Body of pancreas (tissue), 4 donors: ENCODE results near the gene PCNT.

Experiments used
- POLR2A ChIP-seq, 3 donors: fragments of 450-650 bp; IDR thresholded peaks; one replicate each; pipeline ENCODE4 v1.6.1; 2016; ENCODE audit warnings: antibody characterized with exemption in 3 of 3, mild to moderate bottlenecking in 2 of 3
- TF ChIP-seq, protein P1 (sequence below), 7 experiments: fragments of 450-650 bp in 4 of 7; fragments of 200-600 bp in 3 of 7; sonication (generic) in 3 of 7; IDR thresholded peaks; one replicate each; pipeline ENCODE4 v1.5.1; 2016 to 2019; ENCODE audit warnings: antibody characterized with exemption in 7 of 7

DNA sequence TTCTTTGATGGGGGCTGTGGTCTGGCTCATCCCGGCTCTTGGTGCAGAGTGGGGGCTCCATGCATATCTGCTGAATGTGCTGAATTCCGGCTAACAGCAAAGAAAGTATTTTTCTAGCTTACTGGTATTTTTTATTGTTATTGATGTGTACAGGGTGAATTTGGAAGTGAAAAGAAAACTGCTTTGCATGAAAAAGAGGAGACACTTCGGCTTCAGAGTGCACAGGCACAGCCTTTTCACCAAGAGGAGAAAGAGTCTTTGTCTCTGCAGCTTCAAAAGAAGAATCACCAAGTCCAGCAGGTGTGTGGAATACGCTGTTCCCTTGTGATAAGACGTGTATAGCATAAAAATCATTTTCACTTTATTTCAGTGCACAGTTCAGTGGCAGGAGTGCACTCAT lies 57.6 kb downstream of the PCNT start:
- TF ChIP-seq POLR2A (IDR thresholded peaks at IDR 0.05): no peak
- TF ChIP-seq, protein P1, sequence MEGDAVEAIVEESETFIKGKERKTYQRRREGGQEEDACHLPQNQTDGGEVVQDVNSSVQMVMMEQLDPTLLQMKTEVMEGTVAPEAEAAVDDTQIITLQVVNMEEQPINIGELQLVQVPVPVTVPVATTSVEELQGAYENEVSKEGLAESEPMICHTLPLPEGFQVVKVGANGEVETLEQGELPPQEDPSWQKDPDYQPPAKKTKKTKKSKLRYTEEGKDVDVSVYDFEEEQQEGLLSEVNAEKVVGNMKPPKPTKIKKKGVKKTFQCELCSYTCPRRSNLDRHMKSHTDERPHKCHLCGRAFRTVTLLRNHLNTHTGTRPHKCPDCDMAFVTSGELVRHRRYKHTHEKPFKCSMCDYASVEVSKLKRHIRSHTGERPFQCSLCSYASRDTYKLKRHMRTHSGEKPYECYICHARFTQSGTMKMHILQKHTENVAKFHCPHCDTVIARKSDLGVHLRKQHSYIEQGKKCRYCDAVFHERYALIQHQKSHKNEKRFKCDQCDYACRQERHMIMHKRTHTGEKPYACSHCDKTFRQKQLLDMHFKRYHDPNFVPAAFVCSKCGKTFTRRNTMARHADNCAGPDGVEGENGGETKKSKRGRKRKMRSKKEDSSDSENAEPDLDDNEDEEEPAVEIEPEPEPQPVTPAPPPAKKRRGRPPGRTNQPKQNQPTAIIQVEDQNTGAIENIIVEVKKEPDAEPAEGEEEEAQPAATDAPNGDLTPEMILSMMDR (IDR thresholded peaks at IDR 0.05): no peak
